ENCODE results near the gene PRIMPOL.

Gene PRIMPOL

GRCh38 chr4:184643731-184644130, 5.8 kb upstream of the PRIMPOL start:
- no peak for DNase-seq (ENCODE audit: low read depth)
- TF ChIP-seq CTCF (IDR thresholded peaks at IDR 0.05; ENCODE audit: control insufficient read depth, insufficient read depth, low read depth, low read length, missing control alignments): no peak
- no peak overlapping the region for H3K4me3 ChIP-seq (ENCODE audit: control insufficient read depth, low read depth, low read length)

- no peak for TF ChIP-seq CTCF (IDR thresholded peaks at IDR 0.05; ENCODE audit: control insufficient read depth, insufficient read depth, low read depth, low read length, missing control alignments)
- no peak for DNase-seq (ENCODE audit: low read depth)
- no peak overlapping the region for H3K4me3 ChIP-seq (ENCODE audit: control insufficient read depth, low read depth, low read length)
These were observed 4.8 kb upstream of the PRIMPOL start for GRCh38 chr4:184644553-184645307.

DNA sequence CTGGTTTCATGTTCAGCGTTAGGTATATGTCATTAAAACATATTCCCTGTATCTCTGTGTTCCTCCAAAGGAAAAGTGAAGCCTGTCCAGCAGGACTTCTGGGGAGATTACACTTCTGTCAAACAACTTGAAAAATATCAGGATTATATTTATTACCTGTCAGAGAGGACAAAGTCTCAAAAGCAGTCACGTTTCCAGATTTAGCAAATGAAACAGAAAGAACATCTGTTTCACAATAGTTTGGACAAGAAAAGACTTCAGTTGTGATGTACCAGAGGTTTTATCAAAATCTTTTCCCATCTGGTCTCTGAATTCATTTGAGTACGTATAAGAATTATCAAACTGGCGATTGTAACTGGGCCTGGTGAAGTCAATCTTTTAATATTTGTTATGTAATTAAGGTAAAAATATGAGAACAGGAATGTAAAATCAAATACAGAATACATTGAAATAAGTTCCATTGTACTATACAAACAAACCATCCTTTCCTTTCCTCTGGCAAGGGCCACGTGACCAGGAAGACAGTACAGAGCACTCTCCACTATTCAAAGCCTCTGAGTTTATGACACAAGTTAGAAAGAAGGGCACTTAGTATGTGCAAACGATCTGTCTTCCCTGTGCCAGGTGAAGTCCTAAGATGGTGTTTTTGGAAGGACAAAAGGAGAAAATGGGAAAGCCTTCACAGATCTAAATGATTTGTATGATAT, 3.5 kb upstream of the PRIMPOL start:
- no peak for TF ChIP-seq CTCF (IDR thresholded peaks at IDR 0.05; ENCODE audit: control insufficient read depth, insufficient read depth, low read depth, low read length, missing control alignments)
- H3K4me3 ChIP-seq (ENCODE audit: control insufficient read depth, low read depth, low read length): no peak overlapping the region
- no peak for DNase-seq (ENCODE audit: low read depth)

- DNase-seq (ENCODE audit: low read depth): no peak
- TF ChIP-seq CTCF (IDR thresholded peaks at IDR 0.05; ENCODE audit: control insufficient read depth, insufficient read depth, low read depth, low read length, missing control alignments): no peak
- peak overlapping the region; percentile 84 for H3K4me3 ChIP-seq (ENCODE audit: control insufficient read depth, low read depth, low read length)
These were observed 2.1 kb upstream of the PRIMPOL start for GRCh38 chr4:184647266-184648053.

DNA sequence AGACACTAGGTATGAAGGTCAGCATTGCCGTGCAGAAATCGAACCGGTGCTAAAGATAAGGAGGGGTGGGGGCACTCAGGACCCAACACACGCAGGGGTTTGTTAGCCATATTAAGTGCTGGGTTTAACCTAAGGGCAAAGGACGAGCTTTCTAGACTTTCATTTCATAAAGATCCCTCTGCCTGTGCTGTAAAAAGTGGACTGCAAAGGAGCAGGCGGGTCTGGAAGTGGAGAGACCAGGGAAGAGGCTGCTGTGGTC, 1.6 kb upstream of the PRIMPOL start:
- no peak for DNase-seq (ENCODE audit: low read depth)
- peak overlapping the region; percentile 84 for H3K4me3 ChIP-seq (ENCODE audit: control insufficient read depth, low read depth, low read length)
- no peak for TF ChIP-seq CTCF (IDR thresholded peaks at IDR 0.05; ENCODE audit: control insufficient read depth, insufficient read depth, low read depth, low read length, missing control alignments)

DNA sequence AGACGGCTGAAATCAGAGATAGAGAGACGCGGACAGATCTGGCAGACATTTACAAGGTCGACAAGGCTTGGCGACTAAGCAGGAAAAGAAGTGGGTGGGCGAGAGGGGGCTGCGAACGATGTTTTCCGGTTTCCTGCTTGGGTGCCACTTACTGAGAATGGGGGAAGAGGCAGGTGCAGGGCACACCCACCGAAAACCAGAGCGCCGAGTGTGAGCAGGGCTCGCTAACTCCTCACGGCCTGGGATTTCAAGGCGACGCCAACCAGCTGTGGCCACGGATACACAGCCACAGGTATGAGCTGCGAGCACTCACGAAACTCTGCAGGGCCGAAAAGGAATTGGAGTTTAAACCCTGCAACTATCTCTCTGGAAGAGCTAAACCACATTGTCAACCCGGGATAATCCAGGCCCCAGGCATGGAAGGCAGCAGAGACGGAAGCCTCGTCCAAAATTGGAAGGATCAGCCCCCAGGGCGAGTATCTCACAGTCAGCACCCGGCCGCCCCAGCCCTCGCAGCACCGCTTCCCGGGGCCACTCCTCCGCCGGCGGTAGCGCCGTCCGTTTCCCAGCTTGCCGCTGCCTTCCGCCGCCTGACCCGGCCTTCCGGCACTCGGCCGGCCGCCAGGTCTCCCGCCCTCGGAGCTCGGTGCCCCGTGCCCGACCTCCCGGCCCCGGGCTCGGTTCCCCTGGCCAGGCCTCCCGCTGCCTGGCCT, 1.1 kb upstream of the PRIMPOL start:
- no peak for DNase-seq (ENCODE audit: low read depth)
- peak overlapping the region; percentile 84 for H3K4me3 ChIP-seq (ENCODE audit: control insufficient read depth, low read depth, low read length)
- TF ChIP-seq CTCF (IDR thresholded peaks at IDR 0.05; ENCODE audit: control insufficient read depth, insufficient read depth, low read depth, low read length, missing control alignments): peak; percentile 9

Data from AG09309 (cell line).